H9 (cell line): ENCODE data around the gene UST. TPM values are rescaled to one million over a fixed set of nuclear protein-coding genes. Genes with fewer than 3 reads are reported as not detected.

Experiments used
- DNase-seq: peaks from one replicate; pipeline ENCODE4 v3.0.0-alpha.2; 2017
- H2AFZ ChIP-seq: one replicate; pipeline ENCODE4 v1.6.1; 2013; ENCODE audit warnings: mild to moderate bottlenecking, low read length, control low read depth, moderate library complexity
- H2AK5ac ChIP-seq: 2 replicates; pipeline ENCODE4 v1.6.1; 2013; ENCODE audit warnings: low read length, control low read depth, mixed read lengths; ENCODE audit not compliant: insufficient read length
- H2BK120ac ChIP-seq: one replicate; pipeline ENCODE4 v1.6.1; 2013; ENCODE audit warnings: low read depth, mild to moderate bottlenecking, low read length, control low read depth, inconsistent platforms; ENCODE audit not compliant: poor library complexity, severe bottlenecking
- H2BK12ac ChIP-seq: 2 replicates; pipeline ENCODE4 v1.6.1; 2013; ENCODE audit warnings: low read length, control low read depth, mixed read lengths, low read depth; ENCODE audit not compliant: insufficient read length
- H2BK15ac ChIP-seq: 2 replicates; pipeline ENCODE4 v1.6.1; 2013; ENCODE audit warnings: low read depth, low read length, control low read depth
- H2BK20ac ChIP-seq: one replicate; pipeline ENCODE4 v1.6.1; 2013; ENCODE audit warnings: low read depth, mild to moderate bottlenecking, low read length, control low read depth, inconsistent platforms; ENCODE audit not compliant: poor library complexity, severe bottlenecking
- H2BK5ac ChIP-seq: 2 replicates; pipeline ENCODE4 v1.6.1; 2013; ENCODE audit warnings: low read length, control low read depth, mixed read lengths; ENCODE audit not compliant: insufficient read length
- H3K14ac ChIP-seq: 2 replicates; pipeline ENCODE4 v1.6.1; 2013; ENCODE audit warnings: low read length, control low read depth; ENCODE audit not compliant: insufficient read depth
- H3K18ac ChIP-seq: 2 replicates; pipeline ENCODE4 v1.6.1; 2013; ENCODE audit warnings: low read depth, mild to moderate bottlenecking, mixed read lengths, low read length, control low read depth; ENCODE audit not compliant: insufficient read length
- H3K23ac ChIP-seq: 2 replicates; pipeline ENCODE4 v1.6.1; 2013; ENCODE audit warnings: low read length, control low read depth, mixed read lengths, low read depth; ENCODE audit not compliant: insufficient read length
- H3K23me2 ChIP-seq: 2 replicates; pipeline ENCODE4 v1.6.1; 2013; ENCODE audit warnings: low read depth, mild to moderate bottlenecking, mixed read lengths, low read length, control low read depth; ENCODE audit not compliant: insufficient read length, poor library complexity, severe bottlenecking
- H3K27ac ChIP-seq: 2 replicates; pipeline ENCODE4 v1.5.1; 2013; ENCODE audit warnings: low read length, control low read depth, mixed read lengths, low read depth; ENCODE audit not compliant: insufficient read length
- H3K27me3 ChIP-seq: 2 replicates; pipeline ENCODE4 v1.6.1; 2013; ENCODE audit warnings: low read length, control low read depth, inconsistent platforms; ENCODE audit not compliant: insufficient read depth
- H3K4ac ChIP-seq: 2 replicates; pipeline ENCODE4 v1.6.1; 2013; ENCODE audit warnings: low read depth, mild to moderate bottlenecking, control low read depth, inconsistent platforms, low read length, moderate library complexity
- H3K4me1 ChIP-seq: 2 replicates; pipeline ENCODE4 v1.6.1; 2013; ENCODE audit warnings: low read length, control low read depth, inconsistent platforms; ENCODE audit not compliant: insufficient read depth
- H3K4me2 ChIP-seq: 2 replicates; pipeline ENCODE4 v1.6.1; 2013; ENCODE audit warnings: low read length, control low read depth, mixed read lengths; ENCODE audit not compliant: insufficient read length, insufficient read depth
- H3K56ac ChIP-seq: 2 replicates; pipeline ENCODE4 v1.6.1; 2013; ENCODE audit warnings: low read depth, mild to moderate bottlenecking, mixed read lengths, low read length, control low read depth; ENCODE audit not compliant: insufficient read length
- H3K79me1 ChIP-seq: 2 replicates; pipeline ENCODE4 v1.6.1; 2013; ENCODE audit warnings: low read depth, mild to moderate bottlenecking, moderate library complexity, low read length, control low read depth, inconsistent platforms; ENCODE audit not compliant: insufficient read depth, poor library complexity, severe bottlenecking
- H3K79me2 ChIP-seq: 2 replicates; pipeline ENCODE4 v1.6.1; 2013; ENCODE audit warnings: low read length, control low read depth, inconsistent platforms; ENCODE audit not compliant: insufficient read depth
- H3K9ac ChIP-seq: 2 replicates; pipeline ENCODE4 v1.6.1; 2013; ENCODE audit warnings: low read length, control low read depth, mixed read lengths; ENCODE audit not compliant: insufficient read length; ENCODE audit errors: extremely low read depth
- H3K9me3 ChIP-seq: one replicate; pipeline ENCODE4 v1.6.1; 2013; ENCODE audit warnings: low read depth, low read length, inconsistent platforms; ENCODE audit not compliant: control insufficient read depth
- H3T11ph ChIP-seq: one replicate; pipeline ENCODE4 v1.6.1; 2013; ENCODE audit warnings: mild to moderate bottlenecking, low read length, control low read depth, inconsistent platforms
- H4K20me1 ChIP-seq: one replicate; pipeline ENCODE4 v1.6.1; 2013; ENCODE audit not compliant: control insufficient read depth, insufficient read length, insufficient read depth
- H4K5ac ChIP-seq: 2 replicates; pipeline ENCODE4 v1.6.1; 2013; ENCODE audit warnings: low read depth, mild to moderate bottlenecking, mixed read lengths, low read length, control low read depth; ENCODE audit not compliant: insufficient read length
- H4K8ac ChIP-seq: replicated peaks from 2 replicates; pipeline ENCODE4 v1.6.1; 2013; ENCODE audit warnings: low read length, control low read depth, mixed read lengths, low read depth; ENCODE audit not compliant: insufficient read length
- H4K91ac ChIP-seq: 2 replicates; pipeline ENCODE4 v1.6.1; 2013; ENCODE audit warnings: low read depth, mild to moderate bottlenecking, moderate library complexity, mixed read lengths, low read length, control low read depth; ENCODE audit not compliant: insufficient read length
- H3K27ac Mint-ChIP-seq, 3 experiments: 2 replicates in 2 of 3; 3 replicates in 1 of 3; pipeline ENCODE4 v1.8.0; 2020 to 2021; ENCODE audit warnings: mixed read lengths in 3 of 3, mild to moderate bottlenecking in 1 of 3, moderate library complexity in 1 of 3
- H3K27me3 Mint-ChIP-seq: 2 replicates; pipeline ENCODE4 v1.8.0; 2021; ENCODE audit warnings: low read depth, mild to moderate bottlenecking, moderate library complexity, mixed read lengths
- H3K36me3 Mint-ChIP-seq, 3 experiments: 2 replicates in 2 of 3; 3 replicates in 1 of 3; pipeline ENCODE4 v1.8.0; 2020 to 2021; ENCODE audit warnings: low read depth in 3 of 3, mixed read lengths in 3 of 3; ENCODE audit not compliant: insufficient read depth in 1 of 3
- H3K4me1 Mint-ChIP-seq, 2 experiments: 2 replicates each; pipeline ENCODE4 v1.8.0; 2020; ENCODE audit warnings: mixed read lengths in 2 of 2
- H3K4me3 Mint-ChIP-seq, 2 experiments: 2 replicates in 1 of 2; 3 replicates in 1 of 2; pipeline ENCODE4 v1.8.0; 2020 to 2021; ENCODE audit warnings: mild to moderate bottlenecking in 2 of 2, mixed read lengths in 2 of 2, moderate library complexity in 1 of 2
- H3K9me3 Mint-ChIP-seq, 2 experiments: 2 replicates in 1 of 2; 3 replicates in 1 of 2; pipeline ENCODE4 v1.8.0; 2020; ENCODE audit warnings: mild to moderate bottlenecking in 2 of 2, mixed read lengths in 2 of 2, moderate library complexity in 1 of 2
- WGBS: extraction: QIAGEN DNeasy Blood & Tissue Kit; methylation state at CpG from one replicate; pipeline ENCODE4 v1.1.7; 2013; ENCODE audit warnings: missing lambda C conversion rate, low lambda C conversion rate, mixed read lengths; ENCODE audit not compliant: insufficient read length; ENCODE audit errors: extremely low coverage; 5-methylcytosine and 5-hydroxymethylcytosine counted together
- total RNA-seq: library from RNA; stranded (reverse); gene quantifications from 2 replicates; pipeline ENCODE4 v1.2.1, GENCODE V29; 2021
- TF ChIP-seq, protein P1 (sequence below): fragments of 200-600 bp; sonication (generic); conservative IDR thresholded peaks from 3 replicates; pipeline ENCODE4 v1.8.0; 2021; ENCODE audit warnings: antibody characterized with exemption, mild to moderate bottlenecking

UST gene
- total RNA-seq, 1 experiment from 2014 or later: 14.4 TPM

- no peak overlapping the region for H3K18ac ChIP-seq
- no peak overlapping the region for H3K9ac ChIP-seq
- peaks cover 37 to 41% of the 10 kb centered on the region in 2 experiments for H3K4me1 Mint-ChIP-seq
- peaks cover 38% of the 10 kb centered on the region; the same call in 1 of the 2 replicates for H3K79me2 ChIP-seq
- H4K8ac ChIP-seq: no peak overlapping the region
- H3K4me1 ChIP-seq: peaks cover 16% of the 10 kb centered on the region
- H3K9me3 ChIP-seq: no peaks in the 10 kb centered on the region
- no peaks in the 10 kb centered on the region for H4K20me1 ChIP-seq
- no peak for DNase-seq
- H3K27me3 Mint-ChIP-seq: no peaks in the 10 kb centered on the region
- H3K79me1 ChIP-seq: peaks cover 7% of the 10 kb centered on the region
- no peak overlapping the region for H4K5ac ChIP-seq
- no peaks in the 10 kb centered on the region for H3K27me3 ChIP-seq
- H2BK20ac ChIP-seq: no peak overlapping the region
- no peak overlapping the region for H2BK15ac ChIP-seq
- H3K4me3 Mint-ChIP-seq: no peak overlapping the region
- no peak overlapping the region for H2AK5ac ChIP-seq
- no peak overlapping the region for H2AFZ ChIP-seq
- no CpG with 5 or more reads among the region's 3 CpGs for WGBS
- H3K23me2 ChIP-seq: no peaks in the 10 kb centered on the region
- no peak overlapping the region for H3K56ac ChIP-seq
- H3T11ph ChIP-seq: no peak overlapping the region
- no peak overlapping the region for H3K14ac ChIP-seq
- TF ChIP-seq, protein P1, sequence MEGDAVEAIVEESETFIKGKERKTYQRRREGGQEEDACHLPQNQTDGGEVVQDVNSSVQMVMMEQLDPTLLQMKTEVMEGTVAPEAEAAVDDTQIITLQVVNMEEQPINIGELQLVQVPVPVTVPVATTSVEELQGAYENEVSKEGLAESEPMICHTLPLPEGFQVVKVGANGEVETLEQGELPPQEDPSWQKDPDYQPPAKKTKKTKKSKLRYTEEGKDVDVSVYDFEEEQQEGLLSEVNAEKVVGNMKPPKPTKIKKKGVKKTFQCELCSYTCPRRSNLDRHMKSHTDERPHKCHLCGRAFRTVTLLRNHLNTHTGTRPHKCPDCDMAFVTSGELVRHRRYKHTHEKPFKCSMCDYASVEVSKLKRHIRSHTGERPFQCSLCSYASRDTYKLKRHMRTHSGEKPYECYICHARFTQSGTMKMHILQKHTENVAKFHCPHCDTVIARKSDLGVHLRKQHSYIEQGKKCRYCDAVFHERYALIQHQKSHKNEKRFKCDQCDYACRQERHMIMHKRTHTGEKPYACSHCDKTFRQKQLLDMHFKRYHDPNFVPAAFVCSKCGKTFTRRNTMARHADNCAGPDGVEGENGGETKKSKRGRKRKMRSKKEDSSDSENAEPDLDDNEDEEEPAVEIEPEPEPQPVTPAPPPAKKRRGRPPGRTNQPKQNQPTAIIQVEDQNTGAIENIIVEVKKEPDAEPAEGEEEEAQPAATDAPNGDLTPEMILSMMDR: no peak
- no peak overlapping the region for H3K23ac ChIP-seq
- no peak overlapping the region; a peak in 1 of 7 replicates for H3K27ac Mint-ChIP-seq
- no peak overlapping the region for H2BK12ac ChIP-seq
- no peak overlapping the region for H2BK120ac ChIP-seq
- peaks cover 0 to 6% (median 0%) of the 10 kb centered on the region in 3 experiments; a peak in 4 of 7 replicates for H3K36me3 Mint-ChIP-seq
- H3K27ac ChIP-seq: no peak overlapping the region
- no peak overlapping the region for H4K91ac ChIP-seq
- H2BK5ac ChIP-seq: no peak overlapping the region
- H3K4ac ChIP-seq: no peak overlapping the region
- H3K9me3 Mint-ChIP-seq: peaks cover 0 to 7% of the 10 kb centered on the region in 2 experiments; a peak in 1 of 5 replicates
- no peak overlapping the region for H3K4me2 ChIP-seq
Observed at GRCh38 chr6:148799647-148800046, 52.8 kb downstream of the UST start.
